HepG2 (cell line): ENCODE results near the gene OMA1. TPM values are rescaled to one million over a fixed set of nuclear protein-coding genes. Genes with fewer than 3 reads are reported as not detected.

Experiments used
- ATF1 ChIP-seq: IDR thresholded peaks from 2 replicates; pipeline ENCODE4 v1.6.1; 2016; ENCODE audit warnings: mild to moderate bottlenecking, control low read depth
- BHLHE40 ChIP-seq: IDR thresholded peaks from 2 replicates; pipeline ENCODE4 v1.6.1; 2011; ENCODE audit warnings: low read length, improper control_type of control experiment
- HMG20A ChIP-seq: IDR thresholded peaks from 2 replicates; pipeline ENCODE4 v1.6.1; 2016; ENCODE audit warnings: borderline replicate concordance
- IRF2 ChIP-seq: IDR thresholded peaks from 2 replicates; pipeline ENCODE4 v1.6.1; 2018; ENCODE audit warnings: missing genetic modification reagents, missing compliant biosample characterization
- JUND ChIP-seq: sonication (generic); formaldehyde crosslinking; IDR thresholded peaks from 2 replicates; pipeline ENCODE4 v1.8.0; 2022; ENCODE audit warnings: mild to moderate bottlenecking, missing genetic modification reagents
- MBNL3 ChIP-seq: fragments of 250-450 bp; sonication (Bioruptor Pico); conservative IDR thresholded peaks from 2 replicates; pipeline ENCODE4 v1.8.0; 2022; ENCODE audit warnings: mild to moderate bottlenecking, inconsistent platforms
- MED13 ChIP-seq: sonication (generic); formaldehyde crosslinking; IDR thresholded peaks from 2 replicates; pipeline ENCODE4 v1.5.0; 2020; ENCODE audit warnings: missing genetic modification reagents
- MEIS1 ChIP-seq: sonication (generic); formaldehyde crosslinking; IDR thresholded peaks from 2 replicates; pipeline ENCODE4 v1.9.0; 2021; ENCODE audit warnings: mild to moderate bottlenecking, missing genetic modification reagents, moderate library complexity, borderline replicate concordance
- NR2F6 ChIP-seq, 2 experiments: IDR thresholded peaks; 2 replicates each; pipeline ENCODE4 v1.6.1; 2016; ENCODE audit warnings: antibody characterized with exemption in 1 of 2, mild to moderate bottlenecking in 1 of 2
- PHF8 ChIP-seq: sonication (generic); formaldehyde crosslinking; IDR thresholded peaks from 2 replicates; pipeline ENCODE4 v1.5.0; 2020; ENCODE audit warnings: missing genetic modification reagents
- REL ChIP-seq: sonication (generic); formaldehyde crosslinking; conservative IDR thresholded peaks from 2 replicates; pipeline ENCODE4 v1.8.0; 2022; ENCODE audit warnings: mild to moderate bottlenecking, missing genetic modification reagents, moderate library complexity
- SMAD3 ChIP-seq: sonication (generic); formaldehyde crosslinking; IDR thresholded peaks from 2 replicates; pipeline ENCODE4 v1.4.0; 2020; ENCODE audit warnings: missing genetic modification reagents
- SRSF1 ChIP-seq: fragments of 200-400 bp; formaldehyde crosslinking; optimal IDR thresholded peaks from 2 replicates; pipeline ENCODE3; 2017; ENCODE audit warnings: mild to moderate bottlenecking, low read depth, low read length, moderate library complexity
- TBL1XR1 ChIP-seq: fragments of 150-350 bp; IDR thresholded peaks from 2 replicates; pipeline ENCODE4 v1.6.1; 2014; ENCODE audit warnings: borderline replicate concordance, low read length; ENCODE audit not compliant: partially characterized antibody
- TBX3 ChIP-seq: fragments of 450-650 bp; IDR thresholded peaks from 2 replicates; pipeline ENCODE4 v1.6.1; 2017; ENCODE audit warnings: antibody characterized with exemption, mild to moderate bottlenecking, inconsistent platforms, borderline replicate concordance
- THAP7 ChIP-seq: sonication (generic); formaldehyde crosslinking; IDR thresholded peaks from 2 replicates; pipeline ENCODE4 v1.8.1; 2023; ENCODE audit warnings: mild to moderate bottlenecking, missing genetic modification reagents
- THYN1 ChIP-seq: sonication (generic); formaldehyde crosslinking; IDR thresholded peaks from 2 replicates; pipeline ENCODE4 v1.8.1; 2023; ENCODE audit warnings: low read depth, mild to moderate bottlenecking, moderate library complexity, missing genetic modification reagents, borderline replicate concordance
- XRCC5 ChIP-seq: fragments of 200-400 bp; formaldehyde crosslinking; optimal IDR thresholded peaks from 2 replicates; pipeline ENCODE3; 2017; ENCODE audit warnings: mild to moderate bottlenecking, low read length
- ZNF235 ChIP-seq: sonication (generic); formaldehyde crosslinking; IDR thresholded peaks from 2 replicates; pipeline ENCODE4 v1.8.1; 2023; ENCODE audit warnings: mild to moderate bottlenecking, missing genetic modification reagents, borderline replicate concordance
- ZNF30 ChIP-seq: sonication (generic); formaldehyde crosslinking; IDR thresholded peaks from 2 replicates; pipeline ENCODE4 v1.5.0; 2020; ENCODE audit warnings: mild to moderate bottlenecking, missing genetic modification reagents
- ZNF501 ChIP-seq: sonication (generic); formaldehyde crosslinking; IDR thresholded peaks from 2 replicates; pipeline ENCODE4 v1.5.1; 2020; ENCODE audit warnings: mild to moderate bottlenecking, moderate library complexity, missing genetic modification reagents
- ZNF558 ChIP-seq: sonication (generic); formaldehyde crosslinking; IDR thresholded peaks from 2 replicates; pipeline ENCODE4 v1.9.0; 2022; ENCODE audit warnings: mild to moderate bottlenecking, missing genetic modification reagents, borderline replicate concordance
- ZNF577 ChIP-seq: sonication (generic); formaldehyde crosslinking; IDR thresholded peaks from 2 replicates; pipeline ENCODE4 v1.4.0; 2020; ENCODE audit warnings: mild to moderate bottlenecking, low read depth, missing genetic modification reagents, borderline replicate concordance
- ZZZ3 ChIP-seq: sonication (generic); formaldehyde crosslinking; IDR thresholded peaks from 2 replicates; pipeline ENCODE4 v1.4.0; 2020; ENCODE audit warnings: missing genetic modification reagents, mild to moderate bottlenecking, borderline replicate concordance
- polyA plus RNA-seq, 8 experiments: library from polyadenylated mRNA; depleted of rRNA in 3 of 8; stranded (reverse) in 7 of 8; unstranded in 1 of 8; fragments of >200 nt; fragmentation: Illumina TruSeq in 4 of 8; extraction: Trizol in 4 of 8; gene quantifications; 2 replicates each; pipeline versions ENCODE4 v1.2.1 to v1.2.3, GENCODE V29; 2011 to 2016; ENCODE audit warnings: low read depth in 4 of 8, missing spikeins in 1 of 8, mixed read lengths in 1 of 8; ENCODE audit not compliant: insufficient read depth in 1 of 8
- total RNA-seq, 5 experiments: library from RNA; depleted of rRNA; stranded (reverse); fragments of >200 nt; fragmentation: Illumina TruSeq; extraction: Trizol; gene quantifications; 2 replicates each; pipeline ENCODE4 v1.2.3, GENCODE V29; 2016; ENCODE audit warnings: low read depth in 1 of 5
- TF ChIP-seq, protein P1 (sequence below): sonication (generic); formaldehyde crosslinking; IDR thresholded peaks from 2 replicates; pipeline ENCODE4 v1.4.0; 2020; ENCODE audit warnings: missing genetic modification reagents, mild to moderate bottlenecking, borderline replicate concordance
- TF ChIP-seq, protein P2 (sequence below): sonication (generic); formaldehyde crosslinking; IDR thresholded peaks from 2 replicates; pipeline ENCODE4 v1.4.0; 2020; ENCODE audit warnings: missing genetic modification reagents; ENCODE audit errors: not compliant biosample characterization

Gene OMA1
- total and polyA plus RNA-seq, 2 of the 13 experiments (the other 11 are each of a cell fraction or from before 2014, with no cell fraction given), result 7.0 to 26.9 TPM

GRCh38 chr1:58546520-58547308 is at the start of gene OMA1 (continued):
- peak; percentile 72 for TF ChIP-seq PHF8 (CRISPR knock-in tag)
- TF ChIP-seq HMG20A, result no peak
- TF ChIP-seq NR2F6 (IDR thresholded peaks at IDR 0.05), result no peak
- peak; percentile 16; the same call in 1 of the 2 replicates for TF ChIP-seq NR2F6 (CRISPR knock-in tag; IDR thresholded peaks at IDR 0.05)
- no peak for TF ChIP-seq SMAD3 (CRISPR knock-in tag)
- TF ChIP-seq, protein P1, sequence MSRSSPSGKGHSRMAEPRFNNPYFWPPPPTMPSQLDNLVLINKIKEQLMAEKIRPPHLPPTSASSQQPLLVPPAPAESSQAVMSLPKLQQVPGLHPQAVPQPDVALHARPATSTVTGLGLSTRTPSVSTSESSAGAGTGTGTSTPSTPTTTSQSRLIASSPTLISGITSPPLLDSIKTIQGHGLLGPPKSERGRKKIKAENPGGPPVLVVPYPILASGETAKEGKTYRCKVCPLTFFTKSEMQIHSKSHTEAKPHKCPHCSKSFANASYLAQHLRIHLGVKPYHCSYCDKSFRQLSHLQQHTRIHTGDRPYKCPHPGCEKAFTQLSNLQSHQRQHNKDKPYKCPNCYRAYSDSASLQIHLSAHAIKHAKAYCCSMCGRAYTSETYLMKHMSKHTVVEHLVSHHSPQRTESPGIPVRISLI (CRISPR knock-in tag), result no peak
- TF ChIP-seq BHLHE40, result peak; percentile 61; the same call in 1 of the 2 replicates
- TF ChIP-seq MEIS1 (CRISPR knock-in tag), result peak; percentile 80; the same call in 1 of the 2 replicates
- TF ChIP-seq ZNF501 (CRISPR knock-in tag), result peak; percentile 37; the same call in 1 of the 2 replicates
- TF ChIP-seq TBL1XR1, result no peak
- peak; percentile 93 for TF ChIP-seq IRF2 (CRISPR knock-in tag)
- no peak for TF ChIP-seq REL (CRISPR knock-in tag)
- no peak for TF ChIP-seq MED13
- TF ChIP-seq ZNF235 (CRISPR knock-in tag), result no peak
- TF ChIP-seq, protein P2, sequence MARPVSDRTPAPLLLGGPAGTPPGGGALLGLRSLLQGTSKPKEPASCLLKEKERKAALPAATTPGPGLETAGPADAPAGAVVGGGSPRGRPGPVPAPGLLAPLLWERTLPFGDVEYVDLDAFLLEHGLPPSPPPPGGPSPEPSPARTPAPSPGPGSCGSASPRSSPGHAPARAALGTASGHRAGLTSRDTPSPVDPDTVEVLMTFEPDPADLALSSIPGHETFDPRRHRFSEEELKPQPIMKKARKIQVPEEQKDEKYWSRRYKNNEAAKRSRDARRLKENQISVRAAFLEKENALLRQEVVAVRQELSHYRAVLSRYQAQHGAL, result no peak
- no peak for TF ChIP-seq ATF1 (CRISPR knock-in tag)
- no peak for TF ChIP-seq ZNF577
- TF ChIP-seq TBX3, result no peak
- TF ChIP-seq THYN1 (CRISPR knock-in tag), result no peak
- peak; percentile 85 for TF ChIP-seq XRCC5
- no peak for TF ChIP-seq MBNL3 (CRISPR knock-in tag)
- TF ChIP-seq THAP7 (CRISPR knock-in tag), result peak; percentile 65; the same call in 1 of the 2 replicates
- TF ChIP-seq ZNF558 (CRISPR knock-in tag), result no peak
- no peak for TF ChIP-seq ZNF30 (CRISPR knock-in tag)
- no peak for TF ChIP-seq JUND
- no peak; the same call in 1 of the 2 replicates for TF ChIP-seq ZZZ3
- TF ChIP-seq SRSF1, result peak; percentile 30
